GM23338 (cell line): ENCODE results near the gene TRIM37. TPM values are rescaled to one million over a fixed set of nuclear protein-coding genes. Genes with fewer than 3 reads are reported as not detected.

Experiments used
- ATAC-seq: fragments of 200-7000 bp; cut with Tn5 transposase; 3 replicates; pipeline ENCODE4 v1.9.1; 2020
- DNase-seq: peaks from one replicate; pipeline ENCODE4 v3.0.0-alpha.2; 2015; ENCODE audit warnings: low spot score
- H2AFZ ChIP-seq: fragments of 200-600 bp; sonication (generic); 2 replicates; pipeline ENCODE4 v1.8.0; 2016; ENCODE audit warnings: antibody characterized with exemption, mild to moderate bottlenecking, moderate library complexity
- H3F3A ChIP-seq: fragments of 200-600 bp; sonication (generic); replicated peaks from 2 replicates; pipeline ENCODE4 v1.8.0; 2017; ENCODE audit warnings: antibody characterized with exemption, mixed run types, low read depth
- H3K27ac ChIP-seq: fragments of 200-600 bp; sonication (generic); 2 replicates; pipeline ENCODE4 v1.6.1; 2016; ENCODE audit warnings: low read depth
- H3K27me3 ChIP-seq: fragments of 200-600 bp; sonication (generic); 2 replicates; pipeline ENCODE4 v1.8.0; 2016; ENCODE audit warnings: mild to moderate bottlenecking, mixed run types, moderate library complexity; ENCODE audit not compliant: insufficient read depth
- H3K36me3 ChIP-seq: fragments of 200-600 bp; sonication (generic); 2 replicates; pipeline ENCODE4 v1.8.0; 2016; ENCODE audit warnings: mild to moderate bottlenecking; ENCODE audit not compliant: insufficient read depth
- H3K4me1 ChIP-seq: fragments of 200-600 bp; sonication (generic); 2 replicates; pipeline ENCODE4 v1.8.0; 2016; ENCODE audit warnings: mild to moderate bottlenecking, moderate library complexity; ENCODE audit not compliant: insufficient read depth
- H3K4me2 ChIP-seq: fragments of 200-600 bp; sonication (generic); 2 replicates; pipeline ENCODE4 v1.7.1; 2017; ENCODE audit warnings: mixed run types
- H3K4me3 ChIP-seq: fragments of 200-600 bp; sonication (generic); 2 replicates; pipeline ENCODE4 v1.6.1; 2016; ENCODE audit warnings: mixed run types
- H3K79me2 ChIP-seq: fragments of 200-600 bp; sonication (generic); replicated peaks from 2 replicates; pipeline ENCODE4 v1.8.0; 2017; ENCODE audit warnings: mild to moderate bottlenecking; ENCODE audit not compliant: insufficient read depth
- H3K9me2 ChIP-seq: fragments of 200-600 bp; sonication (generic); 2 replicates; pipeline ENCODE4 v1.8.0; 2017; ENCODE audit not compliant: insufficient read depth
- H4K20me1 ChIP-seq: fragments of 200-600 bp; sonication (generic); replicated peaks from 2 replicates; pipeline ENCODE4 v1.8.0; 2017; ENCODE audit warnings: mild to moderate bottlenecking; ENCODE audit not compliant: insufficient read depth
- H3K27ac Mint-ChIP-seq: 2 replicates; pipeline ENCODE4 v1.8.0; 2020; ENCODE audit warnings: inconsistent platforms, mild to moderate bottlenecking, moderate library complexity, mixed read lengths
- H3K27me3 Mint-ChIP-seq: 3 replicates; pipeline ENCODE4 v1.8.0; 2022; ENCODE audit warnings: low read depth, mild to moderate bottlenecking, moderate library complexity, mixed read lengths, inconsistent platforms; ENCODE audit not compliant: insufficient read depth, poor library complexity
- H3K36me3 Mint-ChIP-seq: 3 replicates; pipeline ENCODE4 v1.8.0; 2021; ENCODE audit warnings: low read depth, mild to moderate bottlenecking, inconsistent platforms, moderate library complexity, mixed read lengths
- H3K4me1 Mint-ChIP-seq: 3 replicates; pipeline ENCODE4 v1.8.0; 2020; ENCODE audit warnings: mild to moderate bottlenecking, inconsistent platforms, mixed read lengths
- H3K4me3 Mint-ChIP-seq: 3 replicates; pipeline ENCODE4 v1.8.0; 2021; ENCODE audit warnings: moderate library complexity, mild to moderate bottlenecking, inconsistent platforms, mixed read lengths
- H3K9me3 Mint-ChIP-seq: 3 replicates; pipeline ENCODE4 v1.8.0; 2020; ENCODE audit warnings: moderate library complexity, mild to moderate bottlenecking, inconsistent platforms, mixed read lengths
- CREB1 ChIP-seq: fragments of 250-450 bp; sonication (Bioruptor Pico); IDR thresholded peaks from 2 replicates; pipeline ENCODE4 v1.5.0; 2020; ENCODE audit warnings: low read depth, mild to moderate bottlenecking, moderate library complexity
- ETS1 ChIP-seq: IDR thresholded peaks from 2 replicates; pipeline ENCODE4 v1.6.1; 2016; ENCODE audit warnings: antibody characterized with exemption
- EZH2 ChIP-seq: fragments of 200-600 bp; sonication (generic); IDR thresholded peaks from one replicate; pipeline ENCODE4 v1.8.0; 2017; ENCODE audit warnings: antibody characterized with exemption, mild to moderate bottlenecking, low read depth; ENCODE audit not compliant: unreplicated experiment
- JUNB ChIP-seq: IDR thresholded peaks from one replicate; pipeline ENCODE4 v1.6.1; 2016; ENCODE audit warnings: antibody characterized with exemption; ENCODE audit not compliant: unreplicated experiment
- STAT1 ChIP-seq: IDR thresholded peaks from one replicate; pipeline ENCODE4 v1.6.1; 2016; ENCODE audit warnings: antibody characterized with exemption; ENCODE audit not compliant: unreplicated experiment
- ZNF114 ChIP-seq: fragments of 250-450 bp; sonication (Bioruptor Pico); IDR thresholded peaks from 2 replicates; pipeline ENCODE4 v1.5.0; 2020; ENCODE audit warnings: mild to moderate bottlenecking, moderate library complexity
- ZNF331 ChIP-seq: fragments of 250-450 bp; sonication (Bioruptor Pico); IDR thresholded peaks from 2 replicates; pipeline ENCODE4 v1.5.0; 2020; ENCODE audit warnings: low read depth, mild to moderate bottlenecking, moderate library complexity
- ZNF462 ChIP-seq: fragments of 250-450 bp; sonication (Bioruptor Pico); IDR thresholded peaks from 2 replicates; pipeline ENCODE4 v1.5.0; 2020; ENCODE audit warnings: mild to moderate bottlenecking, moderate library complexity
- polyA plus RNA-seq: library from polyadenylated mRNA; unstranded; fragments of >200 nt; fragmentation: Nextera tagmentation; extraction: Ambion mirVana; gene quantifications from 2 replicates; pipeline ENCODE4 v1.2.1, GENCODE V29; 2016
- total RNA-seq: library from RNA; depleted of rRNA; stranded (reverse); fragments of >200 nt; shearing (Covaris generic); gene quantifications from 2 replicates; pipeline ENCODE4 v1.2.3, GENCODE V29; 2014

The TRIM37 gene
- total and polyA plus RNA-seq, 2 experiments from 2014 or later, result 61.1 to 71.2 TPM

GRCh38 chr17:59121901-59122480, 15.3 kb upstream of the TRIM37 start (continued):
- TF ChIP-seq ZNF462 (CRISPR knock-in tag) (no peak), ZNF114 (CRISPR knock-in tag) (no peak), CREB1 (CRISPR knock-in tag) (no peak)

- no peak for ATAC-seq
- Histone ChIP-seq H3K79me2 (peaks cover 42% of the 10 kb centered on the region), H3K36me3 (peaks cover 13% of the 10 kb centered on the region)
- no peak for TF ChIP-seq ZNF462 (CRISPR knock-in tag)
- no peak for TF ChIP-seq ZNF331
- no peak for TF ChIP-seq JUNB
- no peak for TF ChIP-seq ETS1
- TF ChIP-seq CREB1 (CRISPR knock-in tag), result no peak
- no peak for TF ChIP-seq STAT1
- TF ChIP-seq EZH2, result no peak
Observed at GRCh38 chr17:59115474-59115873, 8.8 kb upstream of the TRIM37 start.

More at GRCh38 chr17:59115474-59115873, 8.8 kb upstream of the TRIM37 start:
- H2AFZ ChIP-seq, result no peak overlapping the region
- H3K9me3 Mint-ChIP-seq, result no peaks in the 10 kb centered on the region
- H3K27ac Mint-ChIP-seq, result no peak overlapping the region
- no peaks in the 10 kb centered on the region for H3F3A ChIP-seq
- no peak overlapping the region for H3K4me3 ChIP-seq
- H3K27me3 Mint-ChIP-seq, result no peaks in the 10 kb centered on the region
- H3K27me3 ChIP-seq, result no peaks in the 10 kb centered on the region
- no peak overlapping the region for H3K4me2 ChIP-seq
- H3K36me3 Mint-ChIP-seq, result peaks cover 32% of the 10 kb centered on the region; the same call in 2 of the 3 replicates
- no peaks in the 10 kb centered on the region for H3K4me1 ChIP-seq
- no peak overlapping the region for H3K4me3 Mint-ChIP-seq
- no peak for DNase-seq
- peaks cover 15% of the 10 kb centered on the region for H4K20me1 ChIP-seq
- no peaks in the 10 kb centered on the region for H3K9me2 ChIP-seq
- no peaks in the 10 kb centered on the region for H3K4me1 Mint-ChIP-seq
- no peak overlapping the region for H3K27ac ChIP-seq
